Activated CD8-positive, alpha-beta memory T cell treated with anti-CD3 and anti-CD28 coated beads, Interleukin-2, amount 50 U/mL, for 24 hours (primary cell): ENCODE results near the gene TRIP12.
A peak's percentile ranks its signal among the peaks of the same experiment; 100 is the strongest.
"Not testable (repeated sequence)": the region's sequence is repeated elsewhere in the genome, so short reads cannot be mapped to it uniquely, and the experiment has no call there.

Experiments used
- DNase-seq: peaks from one replicate; pipeline ENCODE4 v3.0.0-alpha.2; 2020; ENCODE audit errors: extremely low read depth

The TRIP12 gene

GRCh38 chr2:229831805-229832509 is 89.9 kb downstream of the TRIP12 start:
- DNase-seq, result no peak

- DNase-seq, result no peak
Measured at GRCh38 chr2:229825476-229825875, 96.3 kb downstream of the TRIP12 start.

GRCh38 chr2:229821316-229821715 is 100.5 kb downstream of the TRIP12 start:
- no peak for DNase-seq

GRCh38 chr2:229818230-229818629 is 103.6 kb downstream of the TRIP12 start:
- DNase-seq, result no peak

- no peak for DNase-seq
Measured at GRCh38 chr2:229815858-229816257, 106.0 kb downstream of the TRIP12 start.

- no peak for DNase-seq
Measured at GRCh38 chr2:229815342-229815741, 106.5 kb downstream of the TRIP12 start.

- DNase-seq, result no peak
Measured at GRCh38 chr2:229810786-229811185, 111.0 kb downstream of the TRIP12 start.

GRCh38 chr2:229805559-229805958 is 116.2 kb downstream of the TRIP12 start:
- DNase-seq, result no peak

GRCh38 chr2:229802785-229803184 is 119.0 kb downstream of the TRIP12 start:
- no peak for DNase-seq

- DNase-seq, result peak; percentile 8
Measured at GRCh38 chr2:229800997-229801754, 120.6 kb downstream of the TRIP12 start.

GRCh38 chr2:229798446-229799155 is 123.2 kb downstream of the TRIP12 start:
- DNase-seq, result no peak

GRCh38 chr2:229795058-229795457 is 126.8 kb downstream of the TRIP12 start:
- no peak for DNase-seq

GRCh38 chr2:229794636-229795035 is 127.2 kb downstream of the TRIP12 start:
- no peak for DNase-seq

- DNase-seq, result not testable (repeated sequence)
Measured at GRCh38 chr2:229786289-229786688, 135.5 kb downstream of the TRIP12 start.

GRCh38 chr2:229784791-229785190 is 137.0 kb downstream of the TRIP12 start:
- no peak for DNase-seq

- no peak for DNase-seq
Measured at GRCh38 chr2:229783108-229783721, 138.6 kb downstream of the TRIP12 start.

- no peak for DNase-seq
Measured at GRCh38 chr2:229780856-229781773, 140.7 kb downstream of the TRIP12 start.

GRCh38 chr2:229779650-229780049 is 142.2 kb downstream of the TRIP12 start:
- no peak for DNase-seq

GRCh38 chr2:229777716-229778115 is 144.1 kb downstream of the TRIP12 start:
- no peak for DNase-seq

GRCh38 chr2:229775614-229776313 is 146.0 kb downstream of the TRIP12 start:
- no peak for DNase-seq
